Measurements from ENCODE around the gene HOXB1.

HOXB1 gene

GRCh38 chr17:48568499-48569239 is 37.9 kb upstream of the HOXB1 start:
- TF ChIP-seq CTCF (IDR thresholded peaks at IDR 0.05; ENCODE audit: low read depth, low read length): no peak
- Histone ChIP-seq H3K4me3 (ENCODE audit: low read depth, low read length) (no peak overlapping the region), H3K9me3 (no peaks in the 10 kb centered on the region), H3K27me3 (peaks cover 99% of the 10 kb centered on the region), H3K36me3 (no peaks in the 10 kb centered on the region), H3K4me1 (no peaks in the 10 kb centered on the region)
- DNase-seq: no peak

GRCh38 chr17:48567646-48568354 is 37.0 kb upstream of the HOXB1 start:
- no peak for TF ChIP-seq CTCF (IDR thresholded peaks at IDR 0.05; ENCODE audit: low read depth, low read length)
- Histone ChIP-seq H3K9me3 (no peaks in the 10 kb centered on the region), H3K4me3 (ENCODE audit: low read depth, low read length) (no peak overlapping the region), H3K4me1 (no peaks in the 10 kb centered on the region), H3K36me3 (no peaks in the 10 kb centered on the region), H3K27me3 (peaks cover 99% of the 10 kb centered on the region)
- DNase-seq: no peak

GRCh38 chr17:48567209-48567608 is 36.4 kb upstream of the HOXB1 start:
- Histone ChIP-seq H3K4me3 (ENCODE audit: low read depth, low read length) (no peak overlapping the region), H3K27me3 (peaks cover 99% of the 10 kb centered on the region), H3K9me3 (no peaks in the 10 kb centered on the region), H3K36me3 (no peaks in the 10 kb centered on the region), H3K4me1 (no peaks in the 10 kb centered on the region)
- no peak for DNase-seq
- no peak for TF ChIP-seq CTCF (IDR thresholded peaks at IDR 0.05; ENCODE audit: low read depth, low read length)

GRCh38 chr17:48566717-48567116 is 35.9 kb upstream of the HOXB1 start:
- DNase-seq: no peak
- Histone ChIP-seq H3K36me3 (no peaks in the 10 kb centered on the region), H3K4me3 (ENCODE audit: low read depth, low read length) (no peak overlapping the region), H3K9me3 (no peaks in the 10 kb centered on the region), H3K27me3 (peaks cover 99% of the 10 kb centered on the region), H3K4me1 (no peaks in the 10 kb centered on the region)
- TF ChIP-seq CTCF (IDR thresholded peaks at IDR 0.05; ENCODE audit: low read depth, low read length): no peak

- Histone ChIP-seq H3K9me3 (no peaks in the 10 kb centered on the region), H3K27me3 (peaks cover 99% of the 10 kb centered on the region), H3K4me1 (no peaks in the 10 kb centered on the region), H3K4me3 (ENCODE audit: low read depth, low read length) (no peak overlapping the region), H3K36me3 (no peaks in the 10 kb centered on the region)
- no peak for TF ChIP-seq CTCF (IDR thresholded peaks at IDR 0.05; ENCODE audit: low read depth, low read length)
- DNase-seq: no peak
These were observed 35.3 kb upstream of the HOXB1 start for GRCh38 chr17:48565925-48566710.

All from BE2C (cell line).